Measurements from ENCODE around the gene ARL11.

Gene ARL11

GRCh38 chr13:49649963-49650312 lies 21.6 kb downstream of the ARL11 start:
- DNase-seq, result no peak

- no peak for DNase-seq
These were observed 23.5 kb downstream of the ARL11 start for GRCh38 chr13:49651570-49652354.

DNA sequence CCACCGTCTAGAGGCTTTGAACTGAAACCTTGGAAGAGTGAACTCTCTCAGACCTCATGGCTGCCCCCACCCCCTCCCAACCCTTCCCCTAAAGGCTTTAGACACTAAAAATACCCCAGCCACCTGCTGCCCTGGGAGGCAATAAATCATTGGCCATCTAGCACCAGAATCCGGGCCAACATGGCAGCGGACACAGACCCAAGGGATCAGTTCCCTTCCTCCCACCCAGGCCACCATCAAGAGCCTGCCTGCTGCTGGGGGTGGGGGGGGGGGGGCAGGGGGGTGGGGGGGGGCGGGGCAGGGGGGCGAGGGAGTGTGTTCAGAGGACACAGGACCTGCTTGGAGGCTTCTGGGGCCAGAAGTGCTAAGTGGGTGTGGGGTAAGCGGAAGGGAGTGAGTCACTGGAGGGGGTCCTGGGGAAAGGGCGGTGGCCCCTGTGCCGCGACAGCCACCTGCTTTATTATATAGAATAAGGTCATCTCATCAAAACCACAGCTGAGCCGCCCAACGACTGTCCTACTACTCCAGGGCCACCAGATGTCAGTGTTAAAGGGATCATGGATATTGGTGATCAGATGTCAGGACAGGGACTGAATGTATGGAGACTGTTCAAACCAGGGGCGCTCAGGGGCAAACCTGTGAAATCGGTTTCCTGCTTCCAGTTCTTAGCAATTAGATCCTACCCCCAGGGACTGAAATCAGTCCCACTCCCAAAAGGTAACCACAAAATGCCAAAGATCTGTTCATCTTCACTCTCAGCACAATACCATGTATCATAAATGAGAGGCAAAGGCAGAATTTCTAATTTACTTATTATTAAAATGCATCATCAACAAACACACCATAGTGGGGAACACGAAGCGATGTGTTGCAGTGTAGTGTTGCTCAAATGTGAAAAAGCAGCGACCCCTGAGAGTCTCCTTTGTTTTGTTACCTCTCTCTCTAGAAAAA lies 24.3 kb downstream of the ARL11 start:
- no peak for DNase-seq

DNA sequence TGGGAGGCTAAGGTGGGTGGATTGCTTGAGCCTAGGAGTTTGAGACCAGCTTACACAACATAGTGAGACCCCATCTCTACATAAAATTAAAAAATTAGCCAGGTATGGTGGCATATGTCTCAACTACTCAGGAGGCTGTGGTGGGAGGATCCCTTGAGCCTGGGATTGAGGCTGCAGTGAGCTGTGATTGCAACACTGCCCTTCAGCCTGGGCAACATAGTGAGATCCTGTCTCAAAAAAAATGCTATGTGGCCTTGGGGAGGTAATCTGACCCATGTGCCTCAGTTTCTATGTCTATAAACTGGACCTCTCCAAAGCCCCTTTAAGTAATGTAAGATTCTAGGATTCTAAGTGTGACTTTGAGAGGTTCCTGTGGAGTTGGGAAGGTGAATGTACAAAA lies 25.2 kb downstream of the ARL11 start:
- no peak for DNase-seq

GRCh38 chr13:49654011-49654410 lies 25.7 kb downstream of the ARL11 start:
- no peak for DNase-seq

DNA sequence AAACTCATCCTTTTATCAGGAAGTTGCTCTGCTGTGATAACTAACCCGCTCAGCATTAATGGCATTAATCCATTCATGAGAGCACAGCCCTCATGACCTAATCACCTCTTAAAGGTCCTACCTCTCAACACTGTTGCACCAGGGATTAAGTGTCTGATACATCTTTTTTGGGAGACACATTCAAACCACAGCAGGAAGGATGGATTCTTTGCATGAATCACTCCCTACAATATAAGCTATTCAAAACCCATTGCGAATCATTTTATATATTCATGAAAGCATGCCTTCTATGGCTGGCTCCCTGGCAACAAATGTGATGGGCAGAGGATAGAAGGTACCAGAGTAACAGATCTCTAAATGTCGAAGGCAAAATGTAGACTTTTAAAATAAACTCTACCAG lies 27.6 kb downstream of the ARL11 start:
- DNase-seq, result no peak

- no peak for DNase-seq
These were observed 28.9 kb downstream of the ARL11 start for GRCh38 chr13:49657241-49657641.

DNA sequence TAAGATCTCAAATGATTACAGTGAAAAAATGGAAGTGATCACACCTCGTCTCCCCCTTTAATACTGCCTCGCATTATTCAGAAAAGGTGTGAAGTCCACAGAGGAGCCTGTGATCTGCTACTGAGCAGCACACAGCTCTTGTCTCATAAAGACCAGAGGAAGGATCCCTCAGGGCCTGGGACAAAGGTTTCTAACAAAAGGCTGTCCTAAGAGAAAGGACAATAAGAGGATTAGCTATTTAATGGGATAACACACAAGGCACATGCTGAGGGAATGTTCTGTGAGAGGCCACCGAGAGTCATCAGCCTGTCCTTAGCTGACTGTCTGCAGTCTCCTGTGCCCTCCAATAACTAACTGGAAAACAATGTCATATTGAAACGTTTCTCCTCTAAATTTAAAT lies 36.3 kb downstream of the ARL11 start:
- no peak for DNase-seq

DNA sequence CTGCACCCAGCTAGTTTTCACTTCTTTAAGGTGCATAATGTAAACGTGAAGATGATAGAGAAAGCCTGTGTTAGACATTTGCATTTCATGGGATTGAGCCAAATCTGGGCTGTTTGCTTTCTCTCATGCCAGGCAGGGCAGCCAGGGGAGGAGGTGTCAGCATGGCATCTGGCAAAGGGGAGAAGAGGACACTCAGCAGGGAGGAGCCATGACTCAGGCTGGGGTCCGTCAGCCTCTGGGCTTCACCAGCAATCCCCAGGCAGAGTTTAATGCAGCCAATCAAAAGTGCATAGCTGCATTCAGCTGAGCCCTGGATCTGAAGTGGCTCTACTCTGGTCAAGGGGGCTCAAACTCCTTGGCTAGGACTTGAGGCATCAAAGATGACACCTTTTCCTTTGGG lies 39.5 kb downstream of the ARL11 start:
- DNase-seq, result no peak

GRCh38 chr13:49669735-49670309 lies 41.5 kb downstream of the ARL11 start:
- peak; percentile 7 for DNase-seq

DNA sequence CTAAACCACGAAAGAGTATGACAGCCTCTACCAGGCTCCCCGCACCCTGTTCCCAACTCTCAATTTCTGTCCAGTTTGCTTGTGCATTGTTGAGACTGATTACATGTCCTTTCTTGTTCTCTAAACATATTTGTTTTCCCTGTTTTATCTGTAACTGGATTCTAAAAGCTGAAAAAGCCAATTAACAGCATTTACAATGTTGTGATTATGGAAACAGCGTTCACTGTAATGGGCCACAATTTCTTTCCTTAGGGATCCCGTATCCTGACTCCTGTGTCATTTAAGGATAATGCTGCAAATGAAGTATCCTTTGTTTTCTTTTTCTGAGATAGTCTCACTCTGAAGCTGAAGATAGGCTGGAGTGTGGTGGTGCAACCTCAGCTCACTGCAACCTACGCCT lies 42.5 kb downstream of the ARL11 start:
- no peak for DNase-seq

- no peak for DNase-seq
These were observed 48.4 kb downstream of the ARL11 start for GRCh38 chr13:49676581-49677298.

DNA sequence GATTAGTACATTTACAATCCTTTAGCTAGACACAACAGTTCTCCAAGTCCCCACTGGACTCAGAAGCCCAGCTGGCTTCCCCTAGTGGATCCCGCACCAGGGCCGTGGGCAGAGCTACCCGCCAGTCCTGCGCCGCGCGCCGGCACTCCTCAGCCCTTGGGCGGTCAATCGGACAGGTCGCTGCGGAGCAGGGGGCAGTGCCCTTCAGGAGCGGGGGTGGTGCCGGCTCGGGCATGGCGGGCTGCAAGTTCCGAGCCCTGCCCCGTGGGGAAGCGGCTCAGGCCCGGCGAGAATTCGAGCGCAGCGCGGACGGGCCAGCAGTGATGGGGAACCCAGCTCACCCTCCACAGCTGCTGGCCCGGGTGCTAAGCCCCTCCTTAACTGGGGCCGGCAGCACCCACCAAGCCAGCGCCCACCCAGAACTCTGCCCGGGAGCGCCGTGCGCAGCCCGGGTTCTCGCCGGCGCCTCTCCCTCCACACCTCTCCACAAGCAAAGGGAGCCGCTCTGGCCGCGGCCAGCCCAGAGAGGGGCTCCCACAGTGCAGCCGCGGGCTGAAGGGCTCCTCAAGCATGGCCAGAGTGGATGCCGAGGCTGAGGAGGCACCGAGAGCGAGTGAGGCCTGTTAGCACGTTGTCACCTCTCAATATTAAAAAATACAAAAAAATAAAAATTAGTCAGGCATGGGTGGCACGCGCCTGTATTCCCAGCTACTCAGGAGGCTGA lies 50.0 kb downstream of the ARL11 start:
- DNase-seq, result no peak

DNA sequence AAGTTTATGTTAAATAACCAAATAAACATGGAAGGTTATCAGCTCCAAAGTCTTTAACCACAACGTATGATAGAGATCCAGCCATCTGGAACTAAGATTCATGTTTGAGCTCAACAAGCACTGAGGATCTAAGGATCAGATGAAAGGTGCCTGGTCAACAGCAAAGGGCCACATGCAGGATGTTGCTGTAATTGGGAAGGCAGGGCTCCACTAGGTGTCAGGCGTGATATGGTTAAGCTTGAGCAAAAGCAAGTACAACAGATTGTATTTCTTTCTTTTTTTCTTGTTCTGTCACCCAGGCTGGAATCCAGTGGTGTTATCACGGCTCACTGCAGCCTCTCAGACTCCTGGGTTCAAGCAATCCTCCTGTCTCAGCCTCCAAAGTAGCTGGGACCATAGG lies 50.9 kb downstream of the ARL11 start:
- peak; percentile 11 for DNase-seq

DNA sequence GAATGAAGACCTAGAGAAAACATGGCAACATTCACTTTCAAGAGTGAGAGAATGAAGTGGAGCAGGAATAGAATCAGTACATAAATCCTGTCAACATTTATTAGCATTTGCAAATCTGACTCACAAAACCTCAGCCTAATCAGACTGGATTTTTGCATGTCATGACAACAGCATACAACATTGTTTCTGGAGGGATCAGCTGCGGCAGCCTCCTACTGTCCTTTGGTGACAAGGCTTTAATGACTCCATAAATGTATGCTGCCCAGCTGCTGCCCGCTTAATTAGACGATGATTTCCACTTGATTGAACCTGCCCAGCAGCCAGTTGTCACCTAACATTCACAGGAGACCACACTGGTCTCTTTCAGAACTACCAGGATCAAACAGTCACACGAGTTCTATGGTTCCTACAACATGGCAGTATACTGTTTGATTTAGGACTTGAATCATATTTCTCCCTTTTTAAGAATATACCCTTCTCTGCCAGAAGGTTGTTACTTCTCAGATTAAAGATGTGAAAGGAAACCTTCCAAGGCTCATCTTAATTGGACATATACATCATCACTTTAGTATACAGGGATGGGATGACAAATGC lies 53.6 kb downstream of the ARL11 start:
- DNase-seq, result no peak

All from NCI-H2107 (cell line).